GM18498 (cell line): ENCODE measurements around the gene WASHC2A.
"Not testable (repeated sequence)": the region's sequence is repeated elsewhere in the genome, so short reads cannot be mapped to it uniquely, and the experiment has no call there.

ENCODE experiments used
- ATAC-seq: cut with Tn5 transposase; IDR thresholded peaks from one replicate; pipeline ENCODE4 v1.9.1; 2021; ENCODE audit warnings: mild to moderate bottlenecking, moderate library complexity; ENCODE audit not compliant: unreplicated experiment

WASHC2A gene

GRCh38 chr10:50067546-50068351, at the start of gene WASHC2A:
TSS of gene WASHC2A (plus strand) at chr10:50067954. CDS start at chr10:50068006, 52 bp downstream.
- ATAC-seq: peak; percentile 95

- not testable (repeated sequence) for ATAC-seq
Measured at GRCh38 chr10:50019279-50019678, 48.5 kb upstream of the WASHC2A start.

DNA sequence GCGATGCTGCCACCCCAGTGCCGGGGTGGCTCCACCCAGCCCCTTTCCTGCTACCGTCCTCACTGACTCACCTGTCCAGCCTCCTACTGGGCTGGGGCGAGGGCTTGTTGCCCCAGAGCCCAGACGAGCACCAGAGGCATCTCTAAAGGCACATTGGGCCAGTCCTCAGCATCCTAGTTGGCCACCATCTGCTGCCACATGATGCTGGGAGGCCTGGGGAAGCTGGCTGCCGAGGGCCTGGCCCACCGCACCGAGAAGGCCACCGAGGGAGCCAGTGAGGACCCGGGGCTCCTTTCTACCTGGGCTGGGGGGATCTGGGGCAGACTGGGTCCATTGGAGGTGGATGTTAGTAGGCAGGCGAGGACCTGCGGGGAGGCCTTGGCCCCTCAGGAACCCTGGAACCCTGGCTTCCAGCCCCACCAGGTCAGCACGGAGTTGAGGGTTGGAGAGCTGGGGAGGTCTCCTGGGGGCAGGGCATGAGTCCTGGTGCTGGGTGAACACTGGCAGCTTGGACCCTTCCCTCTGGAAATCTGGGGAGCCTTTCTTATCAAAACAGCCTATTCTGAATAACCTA, 47.2 kb upstream of the WASHC2A start:
- ATAC-seq: not testable (repeated sequence)

DNA sequence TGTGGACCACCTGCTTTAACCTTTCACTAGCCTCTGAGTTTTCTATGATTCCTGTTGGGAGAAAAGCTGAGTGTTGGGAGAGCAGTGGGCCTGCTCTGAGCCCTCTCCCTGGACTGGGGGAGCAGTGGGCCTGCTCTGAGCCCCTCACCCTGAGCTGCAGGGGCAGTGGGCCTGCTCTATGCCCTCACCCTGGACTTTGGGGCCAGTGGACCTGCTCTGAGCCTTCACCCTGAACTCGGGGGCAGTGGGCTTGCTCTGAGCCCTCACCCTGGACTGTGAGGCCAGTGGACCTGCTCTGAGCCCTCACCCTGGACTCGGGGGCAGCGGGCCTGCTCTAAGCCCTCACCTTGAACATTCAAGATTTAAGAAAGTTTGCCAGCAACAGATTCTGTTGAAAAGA, 46.1 kb upstream of the WASHC2A start:
- no peak for ATAC-seq

DNA sequence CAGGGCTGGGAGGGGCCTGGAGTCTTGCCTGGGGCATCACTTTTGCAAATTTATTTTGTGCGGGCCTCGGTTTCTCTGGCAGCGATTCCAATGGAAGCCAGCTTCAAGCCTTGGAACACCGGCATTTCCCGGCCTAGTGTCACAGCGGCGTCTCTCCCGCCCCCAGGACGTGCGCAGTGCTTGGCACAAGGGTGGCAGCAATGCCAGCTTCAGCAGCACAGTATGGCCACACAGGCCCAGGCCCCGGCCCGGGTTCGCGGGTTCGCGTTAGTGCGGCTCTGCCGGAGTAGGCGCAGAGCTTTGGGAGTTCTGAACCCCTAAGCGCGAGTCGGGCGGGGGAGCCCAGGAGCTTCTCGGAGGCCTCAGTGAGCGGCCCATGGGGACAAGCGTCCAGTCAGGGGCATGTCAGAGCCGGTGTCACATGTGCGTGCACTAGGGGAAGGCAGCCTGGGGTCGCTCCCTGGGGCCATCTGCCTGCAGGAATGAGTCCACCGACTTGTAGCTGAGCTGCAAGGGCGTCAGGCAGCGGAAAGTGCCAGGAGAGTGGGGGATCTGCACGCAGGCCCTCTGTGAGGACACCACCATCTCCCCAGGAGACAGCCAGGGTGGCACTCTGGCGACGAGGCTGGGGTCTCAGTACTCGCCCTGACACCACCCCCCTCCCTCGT, 42.9 kb upstream of the WASHC2A start:
- not testable (repeated sequence) for ATAC-seq

GRCh38 chr10:50025627-50026026, 42.1 kb upstream of the WASHC2A start:
- no peak for ATAC-seq

DNA sequence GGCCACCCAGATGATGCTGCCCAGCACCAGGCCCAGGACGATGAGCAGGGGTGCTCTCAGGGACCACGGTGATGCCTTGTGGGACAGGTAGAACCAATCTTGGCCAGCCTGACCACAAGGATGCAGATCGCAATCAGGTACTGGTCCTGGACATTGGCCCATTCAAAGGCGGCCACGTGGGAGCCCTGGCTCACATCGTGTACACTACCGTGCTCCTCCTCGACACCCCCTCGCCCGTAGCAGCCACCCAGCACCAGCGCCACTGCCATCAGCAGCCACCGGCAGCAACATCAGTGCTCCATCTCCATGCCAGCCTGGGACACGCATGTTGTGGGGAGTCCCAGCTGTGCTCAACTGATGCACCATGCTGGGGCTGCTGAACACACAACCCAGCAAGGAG, 40.6 kb upstream of the WASHC2A start:
- no peak for ATAC-seq

- no peak for ATAC-seq
Measured at GRCh38 chr10:50033481-50033880, 34.3 kb upstream of the WASHC2A start.

DNA sequence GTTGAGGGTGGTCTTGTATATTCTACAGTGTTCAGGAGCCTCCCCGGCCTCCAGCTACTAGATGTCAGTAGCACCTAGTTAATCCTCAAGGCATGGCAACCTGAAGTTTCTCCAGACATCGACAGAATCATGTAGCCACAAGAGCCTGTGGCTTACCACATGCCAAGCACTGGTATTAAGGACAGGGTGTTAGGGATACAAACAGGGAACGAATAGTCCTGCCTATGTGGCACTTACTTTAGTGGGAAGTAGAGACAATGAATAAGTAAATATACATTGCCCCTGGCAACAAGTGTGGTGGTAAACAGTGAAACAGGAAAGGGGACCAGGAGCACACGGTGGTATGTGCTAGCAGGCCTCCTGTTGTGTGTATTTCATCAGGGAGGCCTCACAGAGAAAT, 32.4 kb upstream of the WASHC2A start:
- ATAC-seq: not testable (repeated sequence)

- no peak for ATAC-seq
Measured at GRCh38 chr10:50044941-50045664, 22.7 kb upstream of the WASHC2A start.

DNA sequence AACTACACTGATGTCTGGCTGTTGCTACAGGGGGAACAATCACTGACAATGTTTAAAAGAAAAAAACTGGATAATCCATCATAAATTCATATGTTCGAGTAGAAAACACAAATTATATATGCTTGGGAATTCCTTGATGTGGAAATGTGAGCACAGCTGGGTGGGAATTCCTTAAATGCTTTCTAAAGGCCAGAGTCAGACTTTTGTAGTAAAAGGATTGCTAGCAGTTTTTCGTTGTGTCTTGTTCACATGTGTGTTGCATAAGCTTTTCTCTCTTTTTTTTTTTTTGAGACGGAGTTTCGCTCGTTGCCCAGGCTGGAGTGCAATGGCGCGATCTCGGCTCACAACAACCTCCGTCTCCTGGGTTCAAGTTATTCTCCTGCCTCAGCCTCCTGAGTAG, 21.3 kb upstream of the WASHC2A start:
- not testable (repeated sequence) for ATAC-seq

DNA sequence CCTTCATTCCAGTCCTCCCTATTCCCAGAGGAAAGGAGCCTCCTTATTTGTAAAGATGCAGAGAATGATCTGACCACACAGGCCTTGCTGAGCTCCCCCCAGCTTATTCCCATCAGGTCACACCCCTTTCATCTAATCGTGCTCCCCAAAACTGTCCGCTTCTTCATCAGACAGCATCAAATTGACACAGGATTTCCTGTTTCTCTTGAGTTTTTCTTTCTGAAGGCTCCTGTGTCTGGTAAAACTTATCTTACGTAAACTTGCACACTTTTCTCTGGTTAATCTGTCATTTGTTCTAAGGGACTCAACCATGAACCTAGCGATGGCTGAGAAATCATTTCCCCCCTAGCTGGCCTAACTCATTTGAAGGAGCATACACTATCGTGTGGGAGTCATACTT, 20.2 kb upstream of the WASHC2A start:
- ATAC-seq: not testable (repeated sequence)

DNA sequence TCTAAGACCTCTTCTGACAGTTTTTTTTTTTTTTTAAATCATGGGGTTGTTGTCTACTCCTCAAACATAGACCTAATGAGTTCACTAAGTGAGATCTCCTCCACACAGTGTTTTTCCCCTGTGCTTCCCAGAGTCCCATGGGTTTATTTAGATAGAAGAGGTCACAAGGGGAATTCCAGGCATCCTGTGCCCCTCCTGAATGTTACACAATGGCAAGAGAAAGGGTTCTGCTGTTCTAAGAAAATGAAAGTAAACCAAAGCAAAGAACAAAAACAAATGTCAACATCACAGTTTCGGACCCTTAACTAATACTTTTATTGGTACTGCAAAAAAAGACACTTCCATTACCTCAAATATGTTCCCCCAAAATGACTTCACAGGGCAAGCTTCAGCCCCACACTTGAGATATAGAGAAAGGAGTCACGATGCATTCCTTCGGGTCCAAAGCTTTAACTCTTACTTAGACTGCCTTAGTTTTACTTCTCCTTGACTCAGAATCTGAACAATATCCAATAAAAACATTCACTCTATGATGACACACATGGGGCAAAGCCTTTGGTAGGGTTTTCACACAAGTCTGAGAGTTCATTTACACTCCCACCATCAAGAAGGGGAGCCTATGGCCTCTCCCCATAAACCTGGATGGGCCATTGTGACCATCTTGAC, 15.6 kb upstream of the WASHC2A start:
- peak; percentile 53 for ATAC-seq

GRCh38 chr10:50052778-50053376, 14.9 kb upstream of the WASHC2A start:
- not testable (repeated sequence) for ATAC-seq

GRCh38 chr10:50055494-50056292, 12.1 kb upstream of the WASHC2A start:
- not testable (repeated sequence) for ATAC-seq

DNA sequence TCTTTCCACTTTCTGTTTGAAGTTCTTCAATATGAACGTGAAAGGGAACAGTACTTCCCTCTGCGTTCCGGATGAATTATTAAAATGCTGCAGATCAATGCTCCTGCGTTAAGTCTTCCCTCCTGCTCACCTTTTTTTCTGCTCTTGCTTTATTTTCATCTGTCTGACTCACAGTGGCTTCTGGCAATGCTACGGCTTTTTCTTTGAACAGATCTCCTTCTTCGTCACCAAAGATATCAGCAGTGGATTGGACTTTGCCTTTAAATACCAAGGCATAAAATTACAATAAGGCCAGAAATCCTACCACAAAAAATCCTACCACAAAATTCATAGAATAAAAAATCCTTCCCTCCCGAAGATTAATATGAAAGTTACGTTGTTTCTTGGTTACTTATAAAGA, 11.1 kb upstream of the WASHC2A start:
- ATAC-seq: not testable (repeated sequence)

DNA sequence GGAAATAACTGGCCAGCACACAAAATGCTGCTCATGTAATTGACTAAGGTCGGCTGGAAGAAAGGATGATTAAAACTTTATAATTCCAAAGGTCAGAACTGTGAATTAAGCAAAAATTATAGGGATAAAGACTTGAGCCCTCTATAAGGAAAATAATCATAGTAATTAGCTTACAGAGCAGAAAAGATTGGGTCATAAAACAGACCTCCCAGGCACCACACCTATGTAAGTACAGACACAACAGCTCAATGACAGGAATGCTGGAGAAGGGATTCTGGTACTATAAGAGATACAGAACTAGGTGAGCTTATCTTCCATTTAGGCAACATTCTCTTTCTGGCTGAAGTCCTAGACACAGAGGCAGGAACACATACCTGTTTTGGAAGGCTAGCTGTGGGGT, 9.0 kb upstream of the WASHC2A start:
- ATAC-seq: not testable (repeated sequence)

DNA sequence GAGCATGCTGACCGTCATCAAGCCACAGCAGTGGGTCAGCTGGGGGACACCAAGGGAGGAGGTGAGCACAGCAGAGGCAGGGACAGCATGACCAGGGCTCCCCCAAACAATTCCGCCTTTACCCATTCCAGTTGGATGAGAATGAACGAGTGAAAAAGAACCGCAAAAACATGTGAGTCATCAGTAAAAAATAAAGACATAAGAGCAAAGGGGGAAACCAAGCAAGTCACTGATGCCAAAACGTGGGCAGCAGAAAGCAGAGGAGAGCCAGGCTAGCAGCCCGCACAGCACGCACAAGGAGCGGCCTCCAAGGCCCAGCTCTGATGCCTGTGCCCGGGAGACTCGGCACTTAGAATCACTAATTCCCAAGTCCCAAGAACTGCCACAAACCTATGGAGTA, 7.8 kb upstream of the WASHC2A start:
- ATAC-seq: not testable (repeated sequence)

GRCh38 chr10:50061548-50061947, 6.2 kb upstream of the WASHC2A start:
- ATAC-seq: not testable (repeated sequence)
